Suprapubic skin (tissue), 4 donors: ENCODE measurements around the gene ST3GAL4. TPM values are rescaled to one million over a fixed set of nuclear protein-coding genes. Genes with fewer than 3 reads are reported as not detected.
A peak's percentile ranks its signal among the peaks of the same experiment; 100 is the strongest.

Experiments
- DNase-seq, 2 donors: peaks; one replicate each; pipeline ENCODE4 v3.0.0-alpha.2; 2019; ENCODE audit warnings: low spot score in 2 of 2
- H3K27ac ChIP-seq: fragments of 200-600 bp; sonication (generic); one replicate; pipeline ENCODE4 v1.5.1; 2019
- H3K27me3 ChIP-seq: fragments of 200-600 bp; sonication (generic); one replicate; pipeline ENCODE4 v1.5.1; 2019
- H3K36me3 ChIP-seq: fragments of 200-600 bp; sonication (generic); one replicate; pipeline ENCODE4 v1.5.1; 2019
- H3K4me1 ChIP-seq: fragments of 200-600 bp; sonication (generic); one replicate; pipeline ENCODE4 v1.5.1; 2019
- H3K4me3 ChIP-seq: fragments of 200-600 bp; sonication (generic); one replicate; pipeline ENCODE4 v1.5.1; 2019; ENCODE audit warnings: mild to moderate bottlenecking
- H3K9me3 ChIP-seq: fragments of 200-600 bp; sonication (generic); one replicate; pipeline ENCODE4 v1.5.1; 2019
- EP300 ChIP-seq: sonication (generic); formaldehyde crosslinking; IDR thresholded peaks from one replicate; pipeline ENCODE4 v1.6.1; 2017; ENCODE audit warnings: antibody characterized with exemption
- POLR2A ChIP-seq, 2 donors: fragments of 450-650 bp; IDR thresholded peaks; one replicate each; pipeline ENCODE4 v1.6.1; 2017; ENCODE audit warnings: antibody characterized with exemption in 2 of 2, mild to moderate bottlenecking in 2 of 2, moderate library complexity in 2 of 2
- POLR2AphosphoS5 ChIP-seq, 3 donors: sonication (generic); formaldehyde crosslinking; IDR thresholded peaks; one replicate each; pipeline ENCODE4 v1.6.1; 2017; ENCODE audit warnings: antibody characterized with exemption in 3 of 3
- WGBS: methylation state at CpG from one replicate; pipeline ENCODE4 v1.1.5; 2018; 5-methylcytosine and 5-hydroxymethylcytosine counted together
- total RNA-seq, 4 donors: library from RNA; depleted of rRNA; stranded (reverse); fragments of >200 nt; gene quantifications; one replicate each; pipeline ENCODE4 v1.1.0, GENCODE V29; 2016
- TF ChIP-seq, protein P1 (sequence below), 2 donors: fragments of 200-600 bp in 1 of 2; fragments of 450-650 bp in 1 of 2; sonication (generic) in 1 of 2; IDR thresholded peaks; one replicate each; pipeline ENCODE4 v1.5.1; 2016 to 2019; ENCODE audit warnings: antibody characterized with exemption in 2 of 2, mild to moderate bottlenecking in 1 of 2, moderate library complexity in 1 of 2

ST3GAL4 gene
- total RNA-seq, 4 donors from 2014 or later, result 23.6 to 30.9 (median 26.9) TPM

DNA sequence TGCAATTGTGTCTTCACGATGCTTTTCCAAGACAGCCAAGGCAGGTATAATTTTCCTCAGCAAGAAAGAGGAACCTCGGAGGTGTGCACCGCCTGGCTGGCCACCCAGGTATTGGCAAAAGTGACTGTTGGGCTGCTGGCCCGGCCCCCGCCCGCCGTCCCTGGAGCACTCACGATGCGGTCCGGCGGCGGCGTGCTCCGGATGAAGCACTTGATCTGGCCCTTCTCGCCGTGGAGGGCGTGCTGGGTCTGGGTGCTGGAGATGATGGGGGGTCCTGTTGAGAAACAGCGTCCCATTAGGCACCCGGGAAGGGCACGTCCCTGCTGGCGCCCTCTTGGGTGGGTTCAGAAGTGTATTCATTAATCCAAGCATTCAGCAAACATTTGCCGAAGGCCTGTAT lies 84.8 kb downstream of the ST3GAL4 start:
- DNase-seq, result no peak
- TF ChIP-seq EP300, result no peak
- H3K4me1 ChIP-seq, result peaks cover 15% of the 10 kb centered on the region

DNA sequence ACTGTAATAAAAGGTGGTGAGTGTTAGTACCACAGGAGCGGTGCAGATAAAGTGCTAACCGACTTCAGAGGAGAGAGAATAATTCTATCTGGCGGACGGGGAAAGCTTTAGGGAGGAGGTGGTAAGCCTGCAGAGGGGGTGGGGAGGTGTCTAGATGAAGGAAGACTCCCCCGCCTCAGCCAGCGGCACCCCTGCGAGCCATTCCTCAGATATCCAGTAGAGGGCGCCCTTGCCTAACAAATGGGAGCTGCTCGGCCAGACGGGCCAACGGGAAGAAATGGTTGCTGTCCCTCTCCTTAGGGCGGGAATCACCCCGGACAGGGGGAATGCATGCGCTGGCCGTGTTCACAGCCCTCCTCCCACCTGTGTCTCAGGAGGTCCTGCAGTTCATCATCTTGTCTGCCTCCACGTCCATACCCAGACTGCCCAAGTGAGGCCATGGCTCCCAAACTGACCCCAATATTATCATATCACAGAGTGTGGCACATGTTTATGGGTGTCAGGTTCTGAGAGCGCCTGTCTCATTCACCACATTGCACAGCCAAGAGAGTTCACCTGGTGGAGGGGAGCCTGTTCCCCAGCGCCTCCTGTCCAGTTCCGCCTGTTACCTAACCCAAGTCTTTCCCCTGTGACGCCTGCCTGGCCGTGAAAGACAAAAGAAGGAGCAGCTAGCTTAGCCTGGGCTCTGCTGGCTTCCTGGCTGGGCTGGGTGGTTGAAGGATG lies 85.5 kb downstream of the ST3GAL4 start:
- Histone ChIP-seq H3K4me3 (no peak overlapping the region), H3K36me3 (no peaks in the 10 kb centered on the region), H3K27me3 (peaks cover 4% of the 10 kb centered on the region), H3K4me1 (peaks cover 15% of the 10 kb centered on the region), H3K9me3 (no peaks in the 10 kb centered on the region), H3K27ac (no peak overlapping the region)
- TF ChIP-seq EP300, result no peak
- TF ChIP-seq, protein P1, sequence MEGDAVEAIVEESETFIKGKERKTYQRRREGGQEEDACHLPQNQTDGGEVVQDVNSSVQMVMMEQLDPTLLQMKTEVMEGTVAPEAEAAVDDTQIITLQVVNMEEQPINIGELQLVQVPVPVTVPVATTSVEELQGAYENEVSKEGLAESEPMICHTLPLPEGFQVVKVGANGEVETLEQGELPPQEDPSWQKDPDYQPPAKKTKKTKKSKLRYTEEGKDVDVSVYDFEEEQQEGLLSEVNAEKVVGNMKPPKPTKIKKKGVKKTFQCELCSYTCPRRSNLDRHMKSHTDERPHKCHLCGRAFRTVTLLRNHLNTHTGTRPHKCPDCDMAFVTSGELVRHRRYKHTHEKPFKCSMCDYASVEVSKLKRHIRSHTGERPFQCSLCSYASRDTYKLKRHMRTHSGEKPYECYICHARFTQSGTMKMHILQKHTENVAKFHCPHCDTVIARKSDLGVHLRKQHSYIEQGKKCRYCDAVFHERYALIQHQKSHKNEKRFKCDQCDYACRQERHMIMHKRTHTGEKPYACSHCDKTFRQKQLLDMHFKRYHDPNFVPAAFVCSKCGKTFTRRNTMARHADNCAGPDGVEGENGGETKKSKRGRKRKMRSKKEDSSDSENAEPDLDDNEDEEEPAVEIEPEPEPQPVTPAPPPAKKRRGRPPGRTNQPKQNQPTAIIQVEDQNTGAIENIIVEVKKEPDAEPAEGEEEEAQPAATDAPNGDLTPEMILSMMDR (IDR thresholded peaks at IDR 0.05), result peak; percentile 91 to 93
- peak; percentile 86 to 90 for DNase-seq
- 19% methylated on average over 20 of the region's 21 CpGs for WGBS

More for the DNA sequence above, 84.8 kb downstream of the ST3GAL4 start:
- Histone ChIP-seq H3K4me3 (no peak overlapping the region), H3K27me3 (peaks cover 4% of the 10 kb centered on the region), H3K9me3 (no peaks in the 10 kb centered on the region), H3K27ac (no peak overlapping the region), H3K36me3 (no peaks in the 10 kb centered on the region)
- WGBS, result 44% methylated on average over 7 of the region's 22 CpGs

DNA sequence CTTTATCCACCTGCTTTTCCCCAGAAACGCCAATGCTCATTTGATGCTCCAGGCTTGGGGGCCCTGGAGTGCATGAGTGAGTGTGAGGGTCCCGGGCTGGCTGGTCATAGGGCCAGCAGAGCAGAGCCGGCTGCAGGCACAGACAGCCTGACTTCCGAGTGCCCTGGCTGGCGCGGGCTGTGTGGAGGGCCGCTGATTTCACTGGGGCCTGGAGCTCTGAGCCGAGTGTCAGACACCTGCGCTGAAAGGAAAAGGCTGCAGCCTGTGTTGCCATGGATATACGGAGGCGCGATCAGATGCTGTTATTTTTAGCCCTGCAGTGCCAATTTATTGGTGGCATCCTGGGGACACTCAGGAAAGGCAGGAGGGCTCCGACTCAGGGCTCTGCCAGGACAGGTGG lies 87.6 kb downstream of the ST3GAL4 start:
- DNase-seq, result no peak
- Histone ChIP-seq H3K4me3 (no peak overlapping the region), H3K27ac (no peak overlapping the region), H3K36me3 (no peaks in the 10 kb centered on the region), H3K9me3 (no peaks in the 10 kb centered on the region), H3K27me3 (peaks cover 4% of the 10 kb centered on the region), H3K4me1 (peaks cover 15% of the 10 kb centered on the region)
- no peak for TF ChIP-seq POLR2AphosphoS5 (IDR thresholded peaks at IDR 0.05)
- TF ChIP-seq, protein P1 (IDR thresholded peaks at IDR 0.05), result no peak
- TF ChIP-seq POLR2A (IDR thresholded peaks at IDR 0.05), result no peak
- no peak for TF ChIP-seq EP300
- WGBS, result 46% methylated on average over 4 of the region's 13 CpGs

DNA sequence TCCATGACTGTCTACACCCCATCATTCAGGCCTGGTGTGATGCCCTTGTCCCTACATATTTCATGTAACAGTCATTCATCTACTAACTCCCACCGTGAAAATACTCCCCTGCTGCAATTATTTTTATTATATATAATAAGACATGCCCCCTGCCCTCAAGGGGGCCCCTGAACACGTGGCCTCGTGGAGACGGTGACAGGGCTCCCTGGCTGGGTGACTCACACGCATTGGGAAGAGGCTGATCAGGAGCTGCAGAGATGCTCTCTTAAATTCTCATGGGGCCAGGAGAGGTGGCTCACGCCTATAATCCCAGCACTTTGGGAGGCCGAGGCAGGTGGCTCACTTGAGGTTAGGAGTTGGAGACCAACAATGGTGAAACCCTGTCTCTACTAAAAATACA lies 88.6 kb downstream of the ST3GAL4 start:
- H3K4me3 ChIP-seq, result no peak overlapping the region
- TF ChIP-seq POLR2AphosphoS5 (IDR thresholded peaks at IDR 0.05) (no peak), EP300 (no peak), POLR2A (IDR thresholded peaks at IDR 0.05) (no peak)
- TF ChIP-seq, protein P1 (IDR thresholded peaks at IDR 0.05), result no peak
- peaks cover 7% of the 10 kb centered on the region for H3K4me1 ChIP-seq
- H3K27ac ChIP-seq, result no peak overlapping the region
- no peaks in the 10 kb centered on the region for H3K9me3 ChIP-seq
- WGBS, result 72% methylated on average over 6 of the region's 7 CpGs
- peaks cover 4% of the 10 kb centered on the region for H3K27me3 ChIP-seq
- H3K36me3 ChIP-seq, result no peaks in the 10 kb centered on the region
- DNase-seq, result no peak

DNA sequence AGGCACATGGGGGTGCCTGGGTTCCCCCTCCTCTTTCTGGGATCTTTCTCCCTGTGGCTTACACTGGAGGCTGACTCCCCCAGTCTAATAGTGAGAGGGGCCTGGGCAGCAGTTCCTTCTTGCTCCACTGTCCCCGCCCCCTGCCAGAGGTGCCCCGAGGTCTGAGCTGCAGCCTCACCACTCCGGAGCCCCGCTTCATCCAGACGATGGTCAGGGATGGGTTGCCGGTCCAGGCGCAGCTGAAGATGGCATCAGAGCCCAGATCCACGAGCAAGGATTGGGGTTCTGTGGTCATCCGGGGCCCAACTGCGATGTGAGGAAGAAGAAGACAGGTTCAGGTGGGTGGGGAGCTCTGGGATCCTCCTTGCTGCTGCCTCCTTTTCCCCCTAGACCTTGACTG lies 91.1 kb downstream of the ST3GAL4 start:
- H3K27me3 ChIP-seq, result no peaks in the 10 kb centered on the region
- H3K9me3 ChIP-seq, result no peaks in the 10 kb centered on the region
- no peak for DNase-seq
- WGBS, result 95% methylated on average over 10 of the region's 10 CpGs
- H3K4me3 ChIP-seq, result no peak overlapping the region
- no peak overlapping the region for H3K27ac ChIP-seq
- no peak for TF ChIP-seq POLR2A (IDR thresholded peaks at IDR 0.05)
- no peak for TF ChIP-seq EP300
- TF ChIP-seq, protein P1 (IDR thresholded peaks at IDR 0.05), result no peak
- no peak for TF ChIP-seq POLR2AphosphoS5 (IDR thresholded peaks at IDR 0.05)
- H3K4me1 ChIP-seq, result no peaks in the 10 kb centered on the region
- no peaks in the 10 kb centered on the region for H3K36me3 ChIP-seq

DNA sequence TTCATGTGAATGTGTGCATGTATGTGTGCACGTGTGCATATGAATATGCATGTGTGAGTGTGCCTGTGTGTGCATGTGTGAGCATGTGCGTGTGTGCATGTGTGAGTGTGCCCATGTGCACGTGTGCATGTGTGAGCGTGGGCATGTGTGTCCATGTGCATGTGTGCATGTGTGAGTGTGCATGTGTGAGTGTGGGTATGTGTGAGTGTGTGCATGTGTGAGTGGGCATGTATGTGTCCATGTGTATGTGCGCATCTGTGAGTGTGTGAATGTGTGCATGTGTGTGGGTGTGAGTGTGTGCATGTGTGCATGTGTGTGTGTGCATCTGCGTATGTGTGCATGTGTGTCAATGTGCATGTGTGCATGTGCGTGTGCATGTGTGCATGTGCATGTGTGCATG lies 94.7 kb downstream of the ST3GAL4 start:
- DNase-seq, result no peak
- WGBS, result 88% methylated on average over 7 of the region's 7 CpGs
- no peak for TF ChIP-seq POLR2AphosphoS5 (IDR thresholded peaks at IDR 0.05)
- TF ChIP-seq, protein P1 (IDR thresholded peaks at IDR 0.05), result no peak
- TF ChIP-seq EP300, result no peak
- Histone ChIP-seq H3K27me3 (no peaks in the 10 kb centered on the region), H3K27ac (no peak overlapping the region), H3K36me3 (no peaks in the 10 kb centered on the region), H3K9me3 (no peaks in the 10 kb centered on the region), H3K4me1 (peaks cover 18% of the 10 kb centered on the region), H3K4me3 (no peak overlapping the region)
